Measurements from ENCODE around the gene SPATS2L. TPM values are rescaled to one million over a fixed set of nuclear protein-coding genes. Genes with fewer than 3 reads are reported as not detected.

SPATS2L gene
- total and polyA plus RNA-seq, 2 experiments from 2014 or later: 159 to 202 TPM

- H3K79me2 ChIP-seq: peaks cover 83% of the 10 kb centered on the region
- no peaks in the 10 kb centered on the region for H3K36me3 ChIP-seq (replicated peaks; ENCODE audit: insufficient read depth, low read depth)
- H3K9me2 ChIP-seq (replicated peaks; ENCODE audit: insufficient read depth): no peaks in the 10 kb centered on the region
Observed at GRCh38 chr2:200393191-200393590, 86.7 kb downstream of the SPATS2L start.

GRCh38 chr2:200394045-200394444 is 87.6 kb downstream of the SPATS2L start:
- TF ChIP-seq EZH2 (IDR thresholded peaks at IDR 0.05; ENCODE audit: borderline replicate concordance) (no peak), CTCF (IDR thresholded peaks at IDR 0.05; ENCODE audit: poor library complexity) (no peak), EZH2phosphoT487 (IDR thresholded peaks at IDR 0.05; ENCODE audit: low read depth, severe bottlenecking, unreplicated experiment) (no peak)
- peaks cover 83% of the 10 kb centered on the region for H3K79me2 ChIP-seq
- DNase-seq (ENCODE audit: low spot score): no peak
- peaks cover 5% of the 10 kb centered on the region for H4K20me1 ChIP-seq (ENCODE audit: insufficient read depth, poor library complexity, severe bottlenecking)
- WGBS (ENCODE audit: low lambda C conversion rate, missing lambda C conversion rate): 98% methylated on average over 7 of the region's 7 CpGs
- H3K4me2 ChIP-seq: no peak overlapping the region
- no peaks in the 10 kb centered on the region for H3K4me1 ChIP-seq (ENCODE audit: insufficient read depth)
- no peaks in the 10 kb centered on the region for H3K9me3 ChIP-seq (ENCODE audit: low read depth)
- H3K4me3 ChIP-seq: no peak overlapping the region
- H3K9me2 ChIP-seq (replicated peaks; ENCODE audit: insufficient read depth): no peaks in the 10 kb centered on the region
- H3K27ac ChIP-seq: no peak overlapping the region
- H2AFZ ChIP-seq: no peak overlapping the region
- no peaks in the 10 kb centered on the region for H3K27me3 ChIP-seq
- H3K36me3 ChIP-seq (replicated peaks; ENCODE audit: insufficient read depth, low read depth): no peaks in the 10 kb centered on the region

More at GRCh38 chr2:200393191-200393590, 86.7 kb downstream of the SPATS2L start:
- no peaks in the 10 kb centered on the region for H3K9me3 ChIP-seq (ENCODE audit: low read depth)
- no peak for TF ChIP-seq CTCF (IDR thresholded peaks at IDR 0.05; ENCODE audit: poor library complexity)
- no peak for TF ChIP-seq EZH2 (IDR thresholded peaks at IDR 0.05; ENCODE audit: borderline replicate concordance)
- TF ChIP-seq EZH2phosphoT487 (IDR thresholded peaks at IDR 0.05; ENCODE audit: low read depth, severe bottlenecking, unreplicated experiment): no peak
- H2AFZ ChIP-seq: no peak overlapping the region
- 98% methylated on average over 2 of the region's 2 CpGs for WGBS (ENCODE audit: low lambda C conversion rate, missing lambda C conversion rate)
- no peaks in the 10 kb centered on the region for H3K4me1 ChIP-seq (ENCODE audit: insufficient read depth)
- H3K27ac ChIP-seq: no peak overlapping the region
- DNase-seq (ENCODE audit: low spot score): no peak
- H4K20me1 ChIP-seq (ENCODE audit: insufficient read depth, poor library complexity, severe bottlenecking): peaks cover 5% of the 10 kb centered on the region
- no peak overlapping the region for H3K4me2 ChIP-seq
- H3K27me3 ChIP-seq: no peaks in the 10 kb centered on the region
- no peak overlapping the region for H3K4me3 ChIP-seq

GRCh38 chr2:200396781-200397242 is 90.3 kb downstream of the SPATS2L start:
- Histone ChIP-seq H3K79me2 (peaks cover 79% of the 10 kb centered on the region), H3K36me3 (replicated peaks; ENCODE audit: insufficient read depth, low read depth) (no peaks in the 10 kb centered on the region), H3K27me3 (no peaks in the 10 kb centered on the region), H4K20me1 (ENCODE audit: insufficient read depth, poor library complexity, severe bottlenecking) (peaks cover 5% of the 10 kb centered on the region), H3K9me3 (ENCODE audit: low read depth) (no peaks in the 10 kb centered on the region), H3K27ac (no peak overlapping the region), H3K9me2 (replicated peaks; ENCODE audit: insufficient read depth) (no peaks in the 10 kb centered on the region), H2AFZ (no peak overlapping the region), H3K4me2 (no peak overlapping the region), H3K4me3 (no peak overlapping the region), H3K4me1 (ENCODE audit: insufficient read depth) (no peaks in the 10 kb centered on the region)
- 71% methylated on average over 2 of the region's 2 CpGs for WGBS (ENCODE audit: low lambda C conversion rate, missing lambda C conversion rate)
- TF ChIP-seq CTCF (IDR thresholded peaks at IDR 0.05; ENCODE audit: poor library complexity) (no peak), EZH2 (IDR thresholded peaks at IDR 0.05; ENCODE audit: borderline replicate concordance) (no peak), EZH2phosphoT487 (IDR thresholded peaks at IDR 0.05; ENCODE audit: low read depth, severe bottlenecking, unreplicated experiment) (no peak)
- DNase-seq (ENCODE audit: low spot score): peak; percentile 17
